GM18907 (cell line): Measurements from ENCODE around the gene GNPTAB.
A peak's percentile ranks its signal among the peaks of the same experiment; 100 is the strongest.

ENCODE experiments used
- ATAC-seq: cut with Tn5 transposase; IDR thresholded peaks from one replicate; pipeline ENCODE4 v1.9.1; 2021; ENCODE audit warnings: mild to moderate bottlenecking, moderate library complexity; ENCODE audit not compliant: unreplicated experiment

Gene GNPTAB

GRCh38 chr12:101809208-101809607 lies 21.6 kb downstream of the GNPTAB start:
- ATAC-seq: no peak

GRCh38 chr12:101806265-101806664 lies 24.5 kb downstream of the GNPTAB start:
- ATAC-seq: no peak

GRCh38 chr12:101804409-101804808 lies 26.4 kb downstream of the GNPTAB start:
- no peak for ATAC-seq

GRCh38 chr12:101803978-101804377 lies 26.8 kb downstream of the GNPTAB start:
- ATAC-seq: peak; percentile 56

- no peak for ATAC-seq
These were observed 28.3 kb downstream of the GNPTAB start for GRCh38 chr12:101802486-101802885.

GRCh38 chr12:101799774-101800173 lies 31.0 kb downstream of the GNPTAB start:
- ATAC-seq: peak; percentile 50

GRCh38 chr12:101795786-101796185 lies 35.0 kb downstream of the GNPTAB start:
- no peak for ATAC-seq

- no peak for ATAC-seq
These were observed 35.7 kb downstream of the GNPTAB start for GRCh38 chr12:101795013-101795412.

GRCh38 chr12:101794574-101794973 lies 36.2 kb downstream of the GNPTAB start:
- ATAC-seq: no peak

- ATAC-seq: peak; percentile 74
These were observed 37.4 kb downstream of the GNPTAB start for GRCh38 chr12:101793401-101793800.

- no peak for ATAC-seq
These were observed 38.5 kb downstream of the GNPTAB start for GRCh38 chr12:101792046-101792931.

- no peak for ATAC-seq
These were observed 41.6 kb downstream of the GNPTAB start for GRCh38 chr12:101789171-101789570.

GRCh38 chr12:101785671-101786070 lies 45.1 kb downstream of the GNPTAB start:
- no peak for ATAC-seq

- ATAC-seq: no peak
These were observed 46.4 kb downstream of the GNPTAB start for GRCh38 chr12:101784376-101784775.

- ATAC-seq: no peak
These were observed 46.9 kb downstream of the GNPTAB start for GRCh38 chr12:101783838-101784237.

- no peak for ATAC-seq
These were observed 47.6 kb downstream of the GNPTAB start for GRCh38 chr12:101783150-101783549.

- no peak for ATAC-seq
These were observed 48.5 kb downstream of the GNPTAB start for GRCh38 chr12:101782273-101782731.

GRCh38 chr12:101781834-101782233 lies 48.9 kb downstream of the GNPTAB start:
- ATAC-seq: no peak

GRCh38 chr12:101780599-101780998 lies 50.2 kb downstream of the GNPTAB start:
- ATAC-seq: no peak

- no peak for ATAC-seq
These were observed 51.1 kb downstream of the GNPTAB start for GRCh38 chr12:101779626-101780025.

GRCh38 chr12:101779200-101779599 lies 51.6 kb downstream of the GNPTAB start:
- ATAC-seq: no peak

GRCh38 chr12:101777978-101778377 lies 52.8 kb downstream of the GNPTAB start:
- ATAC-seq: no peak

- ATAC-seq: no peak
These were observed 53.3 kb downstream of the GNPTAB start for GRCh38 chr12:101777485-101777884.
